M059J (cell line): ENCODE data around the gene ST6GALNAC3. TPM values are rescaled to one million over a fixed set of nuclear protein-coding genes. Genes with fewer than 3 reads are reported as not detected.
"Not testable (repeated sequence)": the region's sequence is repeated elsewhere in the genome, so short reads cannot be mapped to it uniquely, and the experiment has no call there.

Source experiments
- DNase-seq: peaks from one replicate; pipeline ENCODE4 v3.0.0-alpha.2; 2012; ENCODE audit warnings: low read depth
- total RNA-seq: library from RNA; depleted of rRNA; stranded (reverse); fragments of >200 nt; shearing (Covaris generic); gene quantifications from 2 replicates; pipeline ENCODE4 v1.2.3, GENCODE V29; 2014

The ST6GALNAC3 gene
- total RNA-seq, 1 experiment from 2014 or later, result 0.05 TPM

DNA sequence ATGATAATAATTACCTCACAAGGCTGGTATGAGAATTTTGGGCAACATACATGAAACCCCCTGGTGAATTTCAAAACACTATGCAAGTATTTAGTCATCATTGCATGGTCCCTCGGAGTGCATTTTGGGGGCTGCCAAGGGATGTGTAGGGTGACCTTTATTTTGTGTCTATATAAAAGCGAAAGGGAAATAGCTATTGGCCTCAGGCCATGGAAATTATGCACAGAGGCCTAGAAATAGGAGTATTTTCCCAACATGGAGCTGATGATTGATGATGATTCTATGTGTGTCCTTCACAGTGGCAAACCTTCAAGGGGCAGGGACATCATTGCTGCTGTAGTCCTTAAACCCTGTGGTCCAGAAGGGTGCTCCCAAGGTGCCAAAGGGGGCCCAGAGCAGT is 265.5 kb downstream of the ST6GALNAC3 start:
- DNase-seq, result no peak

DNA sequence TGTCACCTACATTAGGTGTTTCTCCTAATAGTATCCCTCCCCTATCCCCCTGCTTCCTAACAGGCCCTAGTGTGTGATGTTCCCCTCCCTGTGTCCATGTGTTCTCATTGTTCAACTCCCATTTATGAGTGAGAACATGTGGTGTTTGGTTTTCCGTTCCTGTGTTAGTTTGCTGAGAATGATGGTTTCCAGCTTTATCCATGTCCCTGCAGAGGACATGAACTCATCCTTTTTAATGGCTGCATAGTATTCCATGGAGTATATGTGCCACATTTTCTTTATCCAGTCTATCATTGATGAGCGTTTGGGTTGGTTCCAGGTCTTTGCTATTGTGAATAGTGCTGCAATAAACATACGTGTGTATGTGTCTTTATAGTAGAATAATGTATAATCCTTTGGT is 267.3 kb downstream of the ST6GALNAC3 start:
- DNase-seq, result not testable (repeated sequence)

- DNase-seq, result no peak
Measured at GRCh38 chr1:76343356-76343755, 268.8 kb downstream of the ST6GALNAC3 start.

GRCh38 chr1:76351655-76352054 is 277.1 kb downstream of the ST6GALNAC3 start:
- DNase-seq, result no peak

DNA sequence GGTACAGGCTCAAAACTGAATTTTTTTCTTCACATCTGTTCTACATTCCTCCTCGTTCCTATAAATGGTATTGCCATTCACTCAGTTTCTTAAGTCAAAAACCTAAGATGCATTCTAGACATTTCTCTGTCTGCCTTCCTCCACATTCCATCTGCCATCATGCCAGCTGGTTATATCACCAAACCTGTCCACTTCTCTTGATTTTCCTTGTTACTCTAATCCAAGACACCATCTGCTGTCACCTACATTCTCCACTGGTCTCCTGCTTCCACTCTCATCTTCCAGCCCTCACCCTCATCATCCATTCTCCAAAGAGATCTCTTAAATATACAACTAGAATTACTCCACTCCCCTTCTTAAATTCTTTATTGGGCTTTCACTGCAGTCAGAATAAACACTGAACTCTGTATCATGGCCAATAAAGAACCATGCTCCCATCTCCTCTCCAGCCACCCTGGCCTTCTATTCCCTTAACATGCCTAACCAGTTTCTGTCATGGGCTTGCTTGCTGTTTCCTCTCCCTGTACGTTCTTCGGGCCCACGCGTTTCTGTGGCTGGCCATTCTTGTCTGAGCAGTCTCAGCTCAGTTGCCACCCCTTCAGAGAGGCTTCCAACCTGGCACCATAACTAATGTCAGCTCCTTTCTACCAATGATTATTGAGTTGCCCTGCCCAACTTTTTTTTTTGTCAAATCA is 278.3 kb downstream of the ST6GALNAC3 start:
- no peak for DNase-seq

DNA sequence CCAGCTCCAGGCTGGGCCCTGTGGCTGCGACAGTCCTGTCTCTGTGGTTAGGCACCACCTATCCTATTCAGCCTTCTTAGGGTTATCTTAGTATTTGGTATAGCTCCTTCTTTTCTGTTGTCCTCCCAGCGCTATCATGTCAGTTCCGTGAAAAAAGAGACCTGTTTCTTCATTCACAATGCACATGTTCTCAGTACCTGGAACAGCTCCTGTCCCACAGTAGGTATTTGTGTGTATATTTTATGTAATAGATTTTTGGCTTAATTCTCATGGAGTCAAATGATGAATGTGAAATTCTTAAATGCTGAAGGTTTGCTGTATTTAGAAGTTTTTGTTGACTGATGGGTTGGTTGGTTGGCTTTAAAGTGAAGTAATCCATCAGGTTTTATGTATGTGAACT is 279.7 kb downstream of the ST6GALNAC3 start:
- no peak for DNase-seq

- no peak for DNase-seq
Measured at GRCh38 chr1:76366726-76367125, 292.2 kb downstream of the ST6GALNAC3 start.

- no peak for DNase-seq
Measured at GRCh38 chr1:76371941-76372340, 297.4 kb downstream of the ST6GALNAC3 start.

- no peak for DNase-seq
Measured at GRCh38 chr1:76374086-76374485, 299.5 kb downstream of the ST6GALNAC3 start.

DNA sequence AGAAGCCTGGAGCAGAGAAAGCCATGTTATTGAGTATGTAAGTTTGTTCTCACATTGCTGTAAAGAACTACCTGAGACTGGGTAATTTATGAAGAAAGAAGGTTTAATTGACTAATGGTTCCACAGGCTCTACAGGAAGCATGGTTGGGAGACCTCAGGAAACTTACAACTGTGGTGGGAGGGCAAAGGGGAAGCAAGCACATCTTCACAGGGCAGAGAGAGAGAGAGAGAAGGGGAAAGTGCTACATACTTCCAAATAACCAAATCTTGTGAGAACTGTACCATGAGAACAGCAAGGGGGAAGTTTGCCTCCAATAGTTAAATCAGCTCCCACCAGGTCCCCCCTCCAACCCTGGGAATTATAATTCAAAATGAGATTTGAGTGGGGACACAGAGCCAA is 302.7 kb downstream of the ST6GALNAC3 start:
- no peak for DNase-seq

- DNase-seq, result no peak
Measured at GRCh38 chr1:76379506-76379905, 305.0 kb downstream of the ST6GALNAC3 start.

GRCh38 chr1:76381450-76382097 is 307.0 kb downstream of the ST6GALNAC3 start:
- DNase-seq, result no peak

DNA sequence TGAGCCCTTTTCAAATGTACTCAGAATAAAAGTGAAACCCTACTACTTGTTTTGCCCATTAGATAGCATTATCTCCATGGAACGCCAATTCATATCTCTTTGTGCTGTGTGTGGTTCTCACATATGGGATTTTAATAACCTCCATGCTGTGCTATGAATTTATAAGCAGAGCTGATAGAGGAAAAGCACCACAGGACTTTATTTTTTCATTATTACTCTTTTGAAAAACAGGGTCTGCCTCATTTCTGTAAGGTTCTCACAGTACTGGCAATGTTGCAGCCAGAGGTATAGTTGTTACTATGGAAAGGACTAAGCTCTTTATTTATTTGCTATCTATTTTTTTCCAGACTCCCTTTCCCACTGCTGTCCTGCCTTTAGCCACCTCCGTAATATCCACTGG is 313.7 kb downstream of the ST6GALNAC3 start:
- no peak for DNase-seq

GRCh38 chr1:76390456-76390855 is 315.9 kb downstream of the ST6GALNAC3 start:
- no peak for DNase-seq

DNA sequence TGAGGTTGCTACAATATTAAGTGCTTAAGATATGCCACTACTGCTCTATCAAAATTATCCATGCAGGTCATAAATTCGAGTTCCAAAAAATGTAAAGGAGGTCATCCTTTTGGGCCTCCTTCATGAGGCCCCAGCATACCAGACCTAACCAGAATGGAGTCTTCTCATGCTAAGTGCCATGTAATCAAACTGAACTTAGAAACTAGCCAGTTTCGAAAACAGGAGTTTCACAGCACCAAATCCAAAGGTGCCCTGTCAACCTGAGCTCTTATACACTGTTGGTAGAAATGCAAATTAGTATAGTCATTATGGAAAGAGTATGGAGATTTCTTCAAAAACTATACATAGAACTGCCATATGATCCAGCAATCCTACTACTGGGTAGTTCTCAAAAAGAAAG is 320.5 kb downstream of the ST6GALNAC3 start:
- DNase-seq, result no peak

- no peak for DNase-seq
Measured at GRCh38 chr1:76402128-76402527, 327.6 kb downstream of the ST6GALNAC3 start.

GRCh38 chr1:76408303-76408702 is 333.8 kb downstream of the ST6GALNAC3 start:
- DNase-seq, result no peak

GRCh38 chr1:76410499-76410898 is 336.0 kb downstream of the ST6GALNAC3 start:
- no peak for DNase-seq

GRCh38 chr1:76418531-76418930 is 344.0 kb downstream of the ST6GALNAC3 start:
- DNase-seq, result no peak

DNA sequence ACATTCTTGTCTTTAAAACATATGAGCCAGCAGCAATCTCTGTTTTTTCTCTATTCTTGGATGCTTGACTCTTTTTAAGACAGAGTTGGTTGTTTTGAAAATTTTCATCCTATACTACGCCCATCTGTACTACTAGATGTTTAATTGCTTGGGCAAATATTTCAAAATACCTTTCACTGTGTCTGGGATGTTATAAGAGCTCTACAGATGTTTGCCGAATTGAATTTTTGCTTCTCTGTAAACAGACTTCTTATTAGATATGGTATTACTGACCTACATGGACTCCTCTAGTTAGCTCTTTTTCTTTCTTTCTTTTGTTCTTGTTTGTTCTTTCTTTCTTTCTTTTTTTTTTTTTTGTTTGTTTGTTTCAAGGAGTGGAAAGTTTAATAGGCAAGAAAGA is 345.1 kb downstream of the ST6GALNAC3 start:
- no peak for DNase-seq

DNA sequence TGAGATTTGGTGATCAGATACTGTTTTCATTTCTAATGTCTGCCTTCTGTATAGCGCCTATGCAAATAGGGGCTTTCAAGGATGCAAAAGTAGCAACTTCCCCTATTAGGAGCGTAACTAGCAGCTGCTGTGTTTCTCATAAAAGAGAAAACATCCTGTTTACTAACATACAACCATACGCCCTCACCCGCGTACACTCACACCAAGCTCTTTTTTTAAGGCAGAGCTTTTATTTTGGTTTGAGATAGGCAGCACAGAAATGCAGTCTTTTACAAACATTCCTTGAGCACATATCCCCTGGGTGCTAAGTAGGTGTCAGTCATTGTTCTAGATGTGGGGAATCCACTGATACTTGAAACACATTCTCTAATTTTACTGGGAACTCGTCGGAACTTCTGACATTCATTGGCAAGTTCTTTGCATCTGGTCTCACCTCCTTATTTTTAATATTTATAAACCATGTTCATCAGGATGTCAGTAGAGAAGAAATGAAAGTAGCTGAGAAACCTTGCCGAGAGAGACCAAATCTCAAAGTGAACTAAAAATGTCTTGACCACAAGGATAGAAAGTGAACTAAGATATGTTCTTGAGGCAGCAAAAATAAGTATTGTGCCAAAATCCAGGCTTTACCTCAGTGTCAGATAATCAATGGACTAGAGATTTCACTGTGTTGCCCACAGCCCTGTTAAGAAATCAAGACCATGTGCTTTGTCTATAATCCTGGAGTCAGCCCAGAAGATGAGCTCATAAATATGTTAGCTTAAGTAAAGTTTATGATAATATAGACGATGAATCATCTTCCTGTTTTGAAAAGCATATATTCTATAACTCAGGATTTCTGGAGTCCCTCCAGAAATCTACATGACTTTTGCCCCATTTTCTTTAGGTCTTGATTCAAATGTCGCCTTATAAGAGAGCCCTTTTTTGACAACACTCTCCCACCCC is 350.9 kb downstream of the ST6GALNAC3 start:
- DNase-seq, result no peak

DNA sequence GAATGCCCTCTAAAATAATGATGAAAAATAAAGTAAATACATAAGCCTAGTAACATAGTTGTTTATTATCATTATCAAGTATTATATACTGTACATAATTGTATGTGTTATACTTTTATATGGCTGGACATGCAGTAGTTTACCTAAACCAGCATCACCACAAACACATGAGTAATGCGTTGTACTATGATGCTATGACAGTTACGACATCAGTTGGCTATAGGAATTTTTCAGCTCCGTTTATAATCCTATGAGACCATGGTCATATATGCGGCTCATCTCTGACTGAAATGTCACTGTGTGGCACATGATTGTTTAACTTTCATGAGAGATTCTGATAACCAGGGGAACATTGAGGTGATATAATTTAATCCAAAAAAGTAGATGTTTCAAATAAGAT is 352.1 kb downstream of the ST6GALNAC3 start:
- DNase-seq, result no peak

GRCh38 chr1:76428028-76428427 is 353.5 kb downstream of the ST6GALNAC3 start:
- no peak for DNase-seq
